Brain pericyte (primary cell): ENCODE data around the gene GRAMD1A.
"Not testable (repeated sequence)": the region's sequence is repeated elsewhere in the genome, so short reads cannot be mapped to it uniquely, and the experiment has no call there.

Experiments
- DNase-seq: peaks from one replicate; pipeline ENCODE4 v3.0.0-alpha.2; 2012; ENCODE audit warnings: low read depth, low spot score

Gene GRAMD1A

GRCh38 chr19:35034588-35035382 is 34.7 kb downstream of the GRAMD1A start:
- no peak for DNase-seq

GRCh38 chr19:35037716-35038622 is 37.8 kb downstream of the GRAMD1A start:
- no peak for DNase-seq

- DNase-seq: no peak
Observed at GRCh38 chr19:35038623-35039512, 38.7 kb downstream of the GRAMD1A start.

GRCh38 chr19:35039881-35040825 is 40.0 kb downstream of the GRAMD1A start:
- no peak for DNase-seq

GRCh38 chr19:35040826-35041547 is 40.9 kb downstream of the GRAMD1A start:
- DNase-seq: no peak

- no peak for DNase-seq
Observed at GRCh38 chr19:35041548-35042055, 41.5 kb downstream of the GRAMD1A start, which contains the start of gene HPN. Gene HPN (plus strand): TSS chr19:35041721. CDS start chr19:35042507, 786 bp downstream.

GRCh38 chr19:35042056-35042730 is 42.1 kb downstream of the GRAMD1A start:
- DNase-seq: no peak

- no peak for DNase-seq
Observed at GRCh38 chr19:35042954-35043604, 43.0 kb downstream of the GRAMD1A start.

- DNase-seq: no peak
Observed at GRCh38 chr19:35043906-35044305, 43.8 kb downstream of the GRAMD1A start.

- no peak for DNase-seq
Observed at GRCh38 chr19:35044317-35045117, 44.4 kb downstream of the GRAMD1A start.

GRCh38 chr19:35045667-35046300 is 45.7 kb downstream of the GRAMD1A start:
- DNase-seq: no peak

- DNase-seq: no peak
Observed at GRCh38 chr19:35046461-35046860, 46.3 kb downstream of the GRAMD1A start.

GRCh38 chr19:35048911-35049411 is 48.8 kb downstream of the GRAMD1A start:
- DNase-seq: no peak

- no peak for DNase-seq
Observed at GRCh38 chr19:35049456-35049855, 49.3 kb downstream of the GRAMD1A start.

GRCh38 chr19:35050662-35051061 is 50.5 kb downstream of the GRAMD1A start:
- DNase-seq: not testable (repeated sequence)

GRCh38 chr19:35051268-35051667 is 51.1 kb downstream of the GRAMD1A start:
- DNase-seq: not testable (repeated sequence)

- DNase-seq: no peak
Observed at GRCh38 chr19:35051796-35052195, 51.7 kb downstream of the GRAMD1A start.
